ENCODE data around the gene ROR1. TPM values are rescaled to one million over a fixed set of nuclear protein-coding genes. Genes with fewer than 3 reads are reported as not detected.

The ROR1 gene
- total and polyA plus RNA-seq, 2 donors (not counting 1 experiment from before 2014, with no cell fraction given) = 0.46 to 16.0 TPM

DNA sequence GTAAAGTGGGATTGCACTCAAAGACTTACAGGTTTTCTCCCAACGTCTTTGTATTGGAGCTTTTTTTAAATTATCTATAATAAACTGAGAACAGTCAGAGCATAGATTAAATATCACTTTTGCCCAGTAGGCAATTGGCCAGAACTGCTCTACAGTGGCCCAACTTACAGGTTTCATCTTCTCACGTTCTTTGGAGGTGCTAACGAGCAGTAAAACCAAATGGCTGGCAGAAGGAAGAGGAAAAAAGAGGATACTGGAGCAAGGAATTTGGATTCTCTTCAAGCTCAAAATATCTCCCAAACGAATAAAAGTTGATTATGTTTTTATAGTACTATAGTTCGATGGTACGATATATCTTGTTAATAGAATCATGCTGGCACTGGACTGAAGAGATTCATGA lies 201.1 kb downstream of the ROR1 start:
- TF ChIP-seq EZH2 (IDR thresholded peaks at IDR 0.05; ENCODE audit: borderline replicate concordance, insufficient read depth, low read depth, low read length, poor library complexity, severe bottlenecking) = no peak
- TF ChIP-seq, protein P1, sequence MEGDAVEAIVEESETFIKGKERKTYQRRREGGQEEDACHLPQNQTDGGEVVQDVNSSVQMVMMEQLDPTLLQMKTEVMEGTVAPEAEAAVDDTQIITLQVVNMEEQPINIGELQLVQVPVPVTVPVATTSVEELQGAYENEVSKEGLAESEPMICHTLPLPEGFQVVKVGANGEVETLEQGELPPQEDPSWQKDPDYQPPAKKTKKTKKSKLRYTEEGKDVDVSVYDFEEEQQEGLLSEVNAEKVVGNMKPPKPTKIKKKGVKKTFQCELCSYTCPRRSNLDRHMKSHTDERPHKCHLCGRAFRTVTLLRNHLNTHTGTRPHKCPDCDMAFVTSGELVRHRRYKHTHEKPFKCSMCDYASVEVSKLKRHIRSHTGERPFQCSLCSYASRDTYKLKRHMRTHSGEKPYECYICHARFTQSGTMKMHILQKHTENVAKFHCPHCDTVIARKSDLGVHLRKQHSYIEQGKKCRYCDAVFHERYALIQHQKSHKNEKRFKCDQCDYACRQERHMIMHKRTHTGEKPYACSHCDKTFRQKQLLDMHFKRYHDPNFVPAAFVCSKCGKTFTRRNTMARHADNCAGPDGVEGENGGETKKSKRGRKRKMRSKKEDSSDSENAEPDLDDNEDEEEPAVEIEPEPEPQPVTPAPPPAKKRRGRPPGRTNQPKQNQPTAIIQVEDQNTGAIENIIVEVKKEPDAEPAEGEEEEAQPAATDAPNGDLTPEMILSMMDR (IDR thresholded peaks at IDR 0.05) = no peak
- no peak overlapping the region for H3K27ac Mint-ChIP-seq
- H3K27ac ChIP-seq (ENCODE audit: low read length in 2 of 2) = no peak overlapping the region
- intact Hi-C loops (cut with micrococcal nuclease) = no loop called here
- H2AFZ ChIP-seq (ENCODE audit: insufficient read depth, low read depth, low read length, poor library complexity, severe bottlenecking) = no peak overlapping the region
- H3K9ac ChIP-seq (ENCODE audit: low read length) = no peak overlapping the region
- DNase-seq = no peak
- POLR2A ChIA-PET = no interaction called here
- no peaks in the 10 kb centered on the region for H4K20me1 ChIP-seq (ENCODE audit: control insufficient read depth, insufficient read depth, low read length, poor library complexity, severe bottlenecking)
- no peaks in the 10 kb centered on the region for H3K4me1 ChIP-seq (ENCODE audit: control insufficient read depth in 2 of 2, insufficient read depth in 2 of 2, low read length in 2 of 2)
- ATAC-seq (ENCODE audit: low read depth) = no peak
- peaks cover 0 to 3% (median 0%) of the 10 kb centered on the region in 3 donors for H3K9me3 ChIP-seq (ENCODE audit: control extremely low read depth in 1 of 3, control insufficient read depth in 2 of 3, insufficient read depth in 1 of 3, low read length in 2 of 3)
- no peaks in the 10 kb centered on the region for H3K4me1 Mint-ChIP-seq
- CTCF ChIA-PET = interaction anchor here (0.6 kb wide), 1 partner anchor 274 kb away, joined by 3 read pairs; no protein-coding TSS in a partner anchor
- H3K27me3 Mint-ChIP-seq = peaks cover 9% of the 10 kb centered on the region
- H3K9me3 Mint-ChIP-seq (ENCODE audit: insufficient read depth) = no peaks in the 10 kb centered on the region
- no peaks in the 10 kb centered on the region for H3K27me3 ChIP-seq (replicated peaks in 1 of 4; ENCODE audit: control extremely low read depth in 1 of 4, control insufficient read depth in 3 of 4, insufficient read depth in 4 of 4, low read length in 3 of 4)
- H3K79me2 ChIP-seq (ENCODE audit: control insufficient read depth, insufficient read depth, low read length) = no peaks in the 10 kb centered on the region
- H3K4me3 ChIP-seq (ENCODE audit: control extremely low read depth in 1 of 5, extremely low read depth in 1 of 5, insufficient read depth in 1 of 5, low read depth in 2 of 5, low read length in 4 of 5) = no peak overlapping the region
- no peaks in the 10 kb centered on the region for H3K36me3 ChIP-seq (replicated peaks in 1 of 2; ENCODE audit: control extremely low read depth in 1 of 2, control insufficient read depth in 1 of 2, extremely low read depth in 1 of 2, insufficient read depth in 2 of 2, low read length in 1 of 2)
- no peak overlapping the region for H3K4me3 Mint-ChIP-seq
- WGBS (ENCODE audit: insufficient coverage) = no CpG with 5 or more reads among the region's 6 CpGs
- H3K4me2 ChIP-seq (replicated peaks; ENCODE audit: low read depth, low read length, poor library complexity, severe bottlenecking) = no peak overlapping the region

DNA sequence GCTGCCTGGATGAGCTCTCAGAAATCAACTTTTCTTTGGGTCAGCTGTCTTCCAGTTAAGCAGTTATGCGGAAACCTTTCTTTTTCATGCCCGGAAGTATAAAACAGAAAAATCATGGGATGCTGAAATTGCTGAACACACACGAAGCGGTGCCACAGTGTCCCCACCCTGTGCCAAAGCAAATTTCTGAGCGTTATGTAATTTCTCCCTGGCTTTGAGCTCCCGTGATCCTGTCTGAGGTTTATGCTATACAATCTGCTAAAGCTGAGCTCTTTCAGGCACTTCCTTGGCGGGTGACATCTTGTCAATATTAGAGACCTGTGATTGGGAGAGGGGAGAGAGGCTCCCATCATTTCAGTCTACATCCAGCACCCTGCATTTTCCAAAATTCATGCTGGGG lies 201.7 kb downstream of the ROR1 start:
- Histone ChIP-seq H2AFZ (ENCODE audit: insufficient read depth, low read depth, low read length, poor library complexity, severe bottlenecking) (no peak overlapping the region), H3K27ac (ENCODE audit: low read length in 2 of 2) (no peak overlapping the region), H3K4me3 (ENCODE audit: control extremely low read depth in 1 of 5, extremely low read depth in 1 of 5, insufficient read depth in 1 of 5, low read depth in 2 of 5, low read length in 4 of 5) (no peak overlapping the region), H3K79me2 (ENCODE audit: control insufficient read depth, insufficient read depth, low read length) (no peaks in the 10 kb centered on the region), H4K20me1 (ENCODE audit: control insufficient read depth, insufficient read depth, low read length, poor library complexity, severe bottlenecking) (no peaks in the 10 kb centered on the region), H3K36me3 (replicated peaks in 1 of 2; ENCODE audit: control extremely low read depth in 1 of 2, control insufficient read depth in 1 of 2, extremely low read depth in 1 of 2, insufficient read depth in 2 of 2, low read length in 1 of 2) (no peaks in the 10 kb centered on the region), H3K27me3 (replicated peaks in 1 of 4; ENCODE audit: control extremely low read depth in 1 of 4, control insufficient read depth in 3 of 4, insufficient read depth in 4 of 4, low read length in 3 of 4) (no peaks in the 10 kb centered on the region), H3K9ac (ENCODE audit: low read length) (no peak overlapping the region), H3K9me3 (ENCODE audit: control extremely low read depth in 1 of 3, control insufficient read depth in 2 of 3, insufficient read depth in 1 of 3, low read length in 2 of 3) (peaks cover 0 to 3% (median 0%) of the 10 kb centered on the region in 3 donors), H3K4me2 (replicated peaks; ENCODE audit: low read depth, low read length, poor library complexity, severe bottlenecking) (no peak overlapping the region), H3K4me1 (ENCODE audit: control insufficient read depth in 2 of 2, insufficient read depth in 2 of 2, low read length in 2 of 2) (no peaks in the 10 kb centered on the region)
- H3K9me3 Mint-ChIP-seq (ENCODE audit: insufficient read depth) = no peaks in the 10 kb centered on the region
- peaks cover 7% of the 10 kb centered on the region for H3K27me3 Mint-ChIP-seq
- H3K27ac Mint-ChIP-seq = no peak overlapping the region
- WGBS (ENCODE audit: insufficient coverage) = 93% methylated on average over 5 of the region's 7 CpGs
- POLR2A ChIA-PET = no interaction called here
- CTCF ChIA-PET = interaction anchor here (0.6 kb wide), 1 partner anchor 273 kb away, joined by 3 read pairs; no protein-coding TSS in a partner anchor
- intact Hi-C loops (cut with micrococcal nuclease) = no loop called here
- DNase-seq = no peak
- ATAC-seq (ENCODE audit: low read depth) = no peak
- TF ChIP-seq EZH2 (IDR thresholded peaks at IDR 0.05; ENCODE audit: borderline replicate concordance, insufficient read depth, low read depth, low read length, poor library complexity, severe bottlenecking) = no peak
- TF ChIP-seq, protein P1 (IDR thresholded peaks at IDR 0.05) = no peak
- no peaks in the 10 kb centered on the region for H3K4me1 Mint-ChIP-seq
- no peak overlapping the region for H3K4me3 Mint-ChIP-seq
